PC-9 (cell line): ENCODE measurements around the gene PER1.

Experiments
- CTCF ChIP-seq: fragments of 200-600 bp; sonication (generic); conservative IDR thresholded peaks from 2 replicates; pipeline ENCODE4 v1.6.1; 2017; ENCODE audit warnings: mixed run types, antibody characterized with exemption, mild to moderate bottlenecking, moderate library complexity
- EZH2 ChIP-seq: fragments of 200-600 bp; sonication (generic); IDR thresholded peaks from 2 replicates; pipeline ENCODE4 v1.8.0; 2017; ENCODE audit warnings: antibody characterized with exemption, low read depth

DNA sequence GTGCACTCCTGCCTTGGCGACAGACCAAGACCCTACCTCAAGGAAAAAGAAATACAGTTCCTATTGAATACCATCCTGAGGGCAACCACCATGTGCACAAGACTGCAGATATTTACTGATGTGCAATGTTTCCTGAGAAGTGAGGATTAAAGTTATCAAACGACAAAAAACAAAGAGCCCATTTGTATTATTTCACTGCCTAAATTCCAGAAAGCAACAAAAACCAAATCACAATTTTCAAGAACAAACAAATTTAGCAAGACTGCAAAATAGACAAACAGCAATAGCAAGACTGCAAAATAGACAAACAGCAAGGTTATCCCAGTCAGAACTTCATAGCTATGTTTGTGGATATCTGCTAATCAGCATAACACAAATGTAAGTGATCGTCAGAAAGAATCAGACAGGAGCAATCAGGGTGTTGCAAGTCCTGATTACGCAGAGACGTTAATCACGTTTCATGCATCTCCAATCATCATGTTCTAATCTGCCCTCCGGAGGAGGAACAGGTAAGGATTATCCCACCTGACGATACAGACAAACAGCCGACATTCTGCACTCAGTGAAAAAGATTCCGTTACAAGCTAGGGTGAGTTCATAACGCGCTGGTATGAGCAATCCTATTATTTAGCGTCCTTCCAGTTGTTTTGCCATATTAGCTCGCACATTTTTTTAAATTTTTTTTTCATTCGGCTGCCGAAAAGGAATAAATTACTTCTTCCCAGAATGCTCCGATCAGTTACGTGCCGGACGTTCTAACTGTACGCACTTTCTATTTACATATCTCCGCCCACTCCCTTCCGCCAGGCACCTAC is 21.1 kb upstream of the PER1 start:
- TF ChIP-seq EZH2 (no peak), CTCF (no peak)
